GM18499 (cell line): ENCODE data around the gene JOSD2.
"Not testable (repeated sequence)": the region's sequence is repeated elsewhere in the genome, so short reads cannot be mapped to it uniquely, and the experiment has no call there.

ENCODE experiments used
- ATAC-seq: cut with Tn5 transposase; IDR thresholded peaks from one replicate; pipeline ENCODE4 v1.9.1; 2021; ENCODE audit warnings: moderate number of reproducible peaks; ENCODE audit not compliant: insufficient read depth, unreplicated experiment

Gene JOSD2

DNA sequence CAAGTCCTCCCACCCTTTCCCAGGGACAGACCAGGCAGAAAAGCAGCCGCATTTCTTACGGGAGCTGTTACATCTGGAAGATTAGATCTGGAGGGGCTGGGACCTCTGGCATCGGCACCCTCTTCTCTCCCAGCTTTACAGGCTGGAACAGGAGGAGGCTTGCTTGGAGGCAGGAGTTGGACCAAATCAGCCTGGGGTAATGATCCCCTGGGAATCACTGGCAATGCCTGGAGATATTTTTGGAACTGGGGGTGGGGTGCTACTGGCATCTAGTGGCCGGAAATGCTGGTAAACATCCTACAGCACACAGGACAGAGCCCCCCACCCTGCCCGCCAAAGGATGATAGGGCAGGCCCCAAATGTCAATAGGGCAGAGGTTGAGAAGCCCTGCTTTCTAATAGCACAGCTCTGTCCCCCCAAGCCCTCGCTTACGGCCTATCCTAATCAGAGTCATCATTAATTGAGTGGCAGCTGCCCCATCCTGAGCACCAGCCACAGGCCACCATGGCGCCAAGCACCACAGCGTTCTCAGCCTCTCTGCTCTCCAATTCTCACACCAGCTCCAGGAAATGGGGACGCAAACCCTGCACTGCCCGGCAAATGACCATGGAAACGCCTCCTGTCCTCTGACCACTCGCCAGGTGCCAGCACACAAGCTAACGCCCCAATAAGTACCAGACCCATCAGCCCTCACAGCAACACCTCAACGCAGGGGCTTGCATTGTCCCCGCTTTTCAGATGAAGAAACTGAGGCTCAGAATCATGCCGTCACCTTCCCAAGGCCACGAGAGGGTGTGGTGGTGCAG, 36.6 kb upstream of the JOSD2 start:
- no peak for ATAC-seq

DNA sequence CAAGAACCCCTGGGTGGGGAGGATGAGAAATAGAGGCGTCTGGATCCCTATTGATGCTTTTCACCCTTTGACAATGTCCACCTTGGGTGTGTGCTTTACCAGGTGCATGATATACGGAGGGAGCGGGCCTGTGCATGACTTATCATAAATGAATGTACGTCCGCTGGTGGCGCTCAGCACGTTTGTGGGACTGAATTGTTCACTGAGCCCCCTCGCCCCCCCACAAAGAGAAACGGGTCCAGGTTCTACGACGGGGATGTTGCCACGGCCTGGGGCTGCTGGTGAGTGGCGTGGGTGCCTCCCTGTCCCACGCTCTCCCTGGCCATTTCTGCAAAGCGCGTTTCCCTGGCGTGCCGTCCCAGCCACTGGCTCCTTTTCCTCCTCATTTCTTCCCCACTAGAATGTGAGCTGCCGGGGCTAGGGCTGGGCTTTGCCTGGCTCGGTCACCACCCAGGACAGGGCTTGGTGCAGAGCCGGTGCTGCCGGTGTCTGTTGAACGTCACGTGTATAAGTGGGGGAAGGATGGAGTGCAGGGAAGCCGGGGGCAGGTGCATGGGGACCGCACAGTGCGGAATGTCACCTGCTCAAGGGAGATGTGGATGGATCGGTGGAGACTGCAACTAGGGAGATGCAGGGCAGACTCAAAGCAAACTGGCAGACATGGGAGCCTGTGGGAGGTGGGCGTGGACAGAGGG, 35.7 kb upstream of the JOSD2 start:
- no peak for ATAC-seq

DNA sequence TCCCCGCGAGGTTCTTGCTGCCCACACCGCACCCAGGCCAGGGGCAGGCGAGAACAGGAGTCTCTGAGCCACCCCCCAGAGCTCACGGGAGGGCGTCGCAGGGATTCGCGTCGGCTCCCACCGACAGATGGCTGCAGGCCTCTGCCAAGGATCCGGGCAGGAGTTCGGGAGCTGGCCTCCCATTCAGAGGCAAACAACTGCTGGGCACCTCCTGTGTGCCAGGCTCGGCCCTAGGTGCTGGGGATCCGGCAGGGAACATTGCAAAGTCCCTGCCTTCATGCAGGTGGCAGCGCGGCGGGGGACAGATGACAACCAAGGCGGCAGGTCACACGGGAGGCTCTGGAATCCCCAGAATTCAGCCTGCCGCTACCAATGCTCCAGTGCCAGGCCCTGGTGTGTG, 32.0 kb upstream of the JOSD2 start:
- no peak for ATAC-seq

DNA sequence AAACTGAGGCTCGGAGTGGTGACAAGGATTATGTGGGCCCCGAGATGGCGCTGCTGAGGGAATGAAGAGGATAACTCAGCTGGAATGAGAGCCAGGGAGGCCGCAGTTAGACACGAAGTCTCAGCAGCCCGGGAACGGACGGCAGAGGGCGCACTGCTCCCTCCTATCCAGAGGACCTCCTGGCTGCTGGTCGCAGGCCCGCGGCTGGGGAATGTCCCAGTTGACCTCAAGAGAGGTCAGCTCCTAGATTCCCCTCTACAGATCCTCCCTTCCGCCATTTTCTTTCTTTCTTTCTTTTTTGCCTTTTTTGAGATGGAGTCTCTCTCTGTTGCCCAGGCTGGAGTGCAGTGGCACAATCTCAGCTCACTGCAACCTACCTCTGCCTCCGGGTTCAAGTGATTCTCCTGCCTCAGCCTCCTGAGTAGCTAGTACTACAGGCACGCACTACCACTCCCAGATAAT, 26.8 kb upstream of the JOSD2 start:
- no peak for ATAC-seq

DNA sequence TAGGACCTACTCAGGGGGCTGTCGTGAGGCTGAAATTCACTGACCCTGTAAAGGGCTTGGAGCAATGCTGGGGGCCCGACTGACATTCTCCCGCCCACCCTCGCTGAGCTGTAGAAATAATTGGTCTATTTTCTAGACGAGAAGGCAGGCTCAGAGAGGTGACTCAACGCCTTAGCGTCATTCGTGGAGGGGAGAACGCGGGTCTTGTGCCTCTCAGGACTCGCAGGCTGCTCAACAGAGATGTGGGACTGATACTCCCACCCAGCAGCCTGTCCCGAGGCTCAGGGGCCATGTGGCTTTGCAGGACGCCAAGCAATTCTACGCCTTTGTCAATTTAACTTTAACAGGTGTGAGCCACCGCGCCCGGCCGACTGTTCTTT, 26.3 kb upstream of the JOSD2 start:
- no peak for ATAC-seq

DNA sequence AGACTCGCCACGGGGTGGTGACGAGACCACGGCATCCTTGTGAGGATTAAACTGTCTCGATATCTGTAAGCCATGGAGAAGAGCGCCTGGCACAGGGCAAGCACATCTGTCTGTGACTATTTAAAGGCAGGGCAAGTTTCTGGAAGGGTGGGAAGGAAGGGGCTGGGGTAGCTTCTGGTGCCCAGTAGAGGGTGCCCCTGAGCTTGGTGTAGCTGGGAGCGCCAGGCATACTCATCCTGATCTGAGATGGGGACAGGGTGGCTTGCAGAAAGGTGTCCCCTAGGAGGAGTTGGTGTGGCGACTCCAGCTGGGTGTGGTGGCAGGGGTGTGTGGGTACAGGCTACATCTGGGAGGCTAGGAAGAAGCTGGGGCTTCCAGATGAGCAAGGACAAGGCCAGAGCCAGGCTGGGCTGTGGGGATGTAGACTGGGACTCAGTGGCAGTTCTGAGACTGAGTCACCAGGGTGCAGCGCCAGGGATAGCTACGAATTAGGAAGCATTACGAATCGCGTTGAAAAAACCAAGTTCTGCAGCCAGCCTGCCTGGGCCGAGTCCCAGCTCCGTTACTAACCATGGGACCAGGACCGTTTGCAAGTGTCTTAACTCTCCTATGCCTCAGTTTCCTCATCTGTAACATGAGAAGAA, 25.8 kb upstream of the JOSD2 start:
- ATAC-seq = no peak

DNA sequence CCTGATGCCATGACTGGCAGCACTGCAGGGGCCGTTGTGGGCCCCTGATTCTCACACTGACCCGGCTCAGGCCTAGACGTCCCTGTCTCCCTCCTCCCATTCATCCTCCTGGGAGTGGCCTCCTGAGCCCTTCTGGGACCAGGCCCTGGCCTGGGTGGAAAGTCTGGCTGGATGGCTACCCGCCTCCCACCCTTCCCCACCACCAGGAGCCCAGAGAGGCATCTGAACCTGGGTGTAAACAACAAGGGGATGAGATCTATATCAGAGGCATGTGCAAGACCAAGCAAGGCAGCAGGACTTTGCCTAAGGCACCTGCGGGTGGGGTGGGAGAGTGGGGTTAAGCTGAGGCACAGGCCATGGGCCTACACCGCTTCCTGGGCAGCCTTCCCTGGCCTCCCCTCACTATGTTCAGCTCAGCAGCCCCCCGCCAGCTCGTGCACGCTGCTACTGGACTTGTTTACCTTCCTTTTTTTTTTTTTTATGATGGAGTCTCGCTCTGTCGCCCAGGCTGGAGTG, 24.7 kb upstream of the JOSD2 start:
- no peak for ATAC-seq

DNA sequence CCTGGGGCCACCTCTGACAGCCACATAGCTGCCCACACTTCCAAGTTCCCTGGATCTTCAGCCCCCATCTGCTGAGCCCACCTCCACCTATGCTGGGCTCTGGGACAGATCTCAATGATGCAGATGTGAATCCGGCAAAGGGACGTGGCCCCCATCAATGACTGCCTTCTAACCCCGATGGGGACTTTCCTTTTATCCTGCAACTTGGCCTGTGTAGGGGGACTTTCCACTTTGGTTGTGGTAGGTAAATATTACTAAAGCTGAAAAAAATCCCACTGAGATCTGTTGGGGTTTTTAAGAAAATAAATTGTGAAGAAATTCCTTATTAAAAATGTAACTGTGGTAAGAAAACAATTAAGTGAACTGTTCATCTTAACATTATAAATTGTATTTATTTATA, 23.5 kb upstream of the JOSD2 start:
- no peak for ATAC-seq

DNA sequence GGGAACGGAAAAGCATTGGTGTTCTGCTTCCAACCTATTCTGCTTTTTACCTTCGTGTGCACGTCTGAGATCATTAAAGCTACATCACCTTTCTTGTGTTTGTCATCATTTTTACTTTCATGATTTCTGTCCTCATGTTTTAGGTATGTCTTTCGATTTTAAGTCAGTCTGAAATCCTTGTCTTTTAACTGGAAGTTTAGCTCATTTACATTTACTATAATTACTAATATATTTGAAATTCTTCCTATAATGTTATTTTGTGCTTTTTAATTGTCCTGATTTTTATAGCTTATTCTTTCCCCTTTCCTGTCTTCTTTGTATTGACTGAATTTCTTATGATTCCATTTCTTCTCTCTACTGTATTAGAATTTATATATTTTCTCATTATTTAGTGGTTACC, 22.0 kb upstream of the JOSD2 start:
- no peak for ATAC-seq

DNA sequence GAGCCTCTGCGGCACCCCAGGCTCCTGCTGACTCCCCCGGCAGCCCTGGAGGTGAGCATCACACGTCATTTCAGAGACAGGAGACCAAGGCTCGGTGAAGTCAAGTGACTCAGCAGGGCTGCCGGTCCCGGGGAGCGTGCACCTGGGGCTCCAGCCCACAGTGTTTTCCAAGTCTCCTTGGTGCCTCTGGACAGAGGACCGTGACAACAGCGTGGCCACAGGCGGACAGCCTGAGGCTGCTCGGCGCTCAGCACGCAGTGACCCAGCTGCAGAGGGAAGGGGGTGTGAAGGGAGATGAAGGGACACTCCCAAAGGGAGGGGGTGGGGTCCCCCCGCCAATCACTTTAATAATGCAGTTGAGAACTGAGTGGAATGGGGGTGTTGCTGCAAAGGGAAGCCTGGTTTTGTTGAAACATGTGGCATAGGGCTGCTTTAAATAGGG, 20.2 kb upstream of the JOSD2 start:
- ATAC-seq = no peak

DNA sequence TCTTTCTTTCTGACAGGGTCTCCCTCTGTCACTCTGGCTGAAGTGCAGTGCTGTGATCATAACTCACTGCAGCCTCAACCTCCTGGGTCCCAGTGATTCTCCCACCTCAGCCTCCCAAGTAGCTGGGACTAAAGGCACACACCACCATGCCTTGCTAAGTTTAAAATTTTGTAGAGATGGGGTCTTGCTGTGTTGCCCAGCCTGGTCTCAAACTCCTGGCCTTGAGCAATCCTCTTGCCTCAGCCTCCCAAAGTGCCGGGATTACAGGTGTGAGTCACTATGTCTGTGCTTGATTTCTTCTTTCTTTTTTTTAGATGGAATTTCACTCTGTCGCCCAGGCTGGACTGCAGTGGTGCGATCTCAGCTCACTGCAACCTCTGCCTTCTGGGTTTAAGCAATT, 17.1 kb upstream of the JOSD2 start:
- not testable (repeated sequence) for ATAC-seq

DNA sequence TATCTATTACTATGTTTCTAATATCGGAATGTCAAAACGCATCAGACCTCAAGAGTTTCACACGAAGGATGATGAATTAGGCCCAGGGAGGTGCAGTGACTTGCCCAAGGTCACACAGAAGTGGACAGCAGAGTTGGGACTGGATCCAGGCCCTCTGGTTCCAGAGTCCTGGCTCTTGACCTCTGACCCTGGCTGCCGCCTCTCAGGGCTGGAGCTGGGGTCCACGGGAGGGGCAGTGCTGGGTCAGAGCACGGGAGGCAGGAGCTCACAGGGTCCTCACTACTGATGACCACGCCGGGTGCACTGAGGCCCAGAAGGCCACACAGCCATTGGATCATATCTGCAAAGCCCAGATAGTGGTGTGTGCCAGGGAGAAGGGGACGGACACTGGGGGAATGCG, 11.9 kb upstream of the JOSD2 start:
- ATAC-seq = no peak

DNA sequence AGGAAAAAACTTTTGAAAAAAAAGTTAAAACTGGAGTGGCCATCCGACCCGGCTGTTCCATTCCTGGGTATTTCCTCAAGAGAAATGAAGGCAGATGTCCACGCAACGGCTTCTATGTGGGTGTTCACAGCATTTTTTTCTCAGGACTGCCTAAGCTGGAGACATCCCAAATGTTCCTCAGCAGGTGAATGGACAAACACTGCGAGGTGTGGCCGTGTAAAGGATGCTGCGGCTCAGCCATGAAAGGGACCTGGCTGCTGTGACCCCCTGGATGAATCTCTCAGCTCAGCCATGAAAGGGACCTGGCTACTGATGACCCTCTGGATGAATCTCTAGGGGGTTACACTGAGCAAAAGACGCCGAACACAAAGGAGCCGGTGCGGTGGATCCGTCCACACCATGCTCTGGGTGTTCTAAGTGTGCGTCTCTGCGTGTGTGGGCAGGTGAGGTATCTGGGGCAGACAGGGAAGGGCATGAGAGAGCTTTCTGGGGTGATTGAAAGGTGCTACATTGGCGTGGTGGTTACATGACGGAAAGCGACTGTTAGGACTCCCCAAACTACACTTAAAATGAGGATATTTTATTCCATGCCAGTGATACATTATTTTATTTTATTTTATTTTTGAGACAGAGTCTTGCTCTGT, 10.0 kb upstream of the JOSD2 start:
- ATAC-seq = no peak

DNA sequence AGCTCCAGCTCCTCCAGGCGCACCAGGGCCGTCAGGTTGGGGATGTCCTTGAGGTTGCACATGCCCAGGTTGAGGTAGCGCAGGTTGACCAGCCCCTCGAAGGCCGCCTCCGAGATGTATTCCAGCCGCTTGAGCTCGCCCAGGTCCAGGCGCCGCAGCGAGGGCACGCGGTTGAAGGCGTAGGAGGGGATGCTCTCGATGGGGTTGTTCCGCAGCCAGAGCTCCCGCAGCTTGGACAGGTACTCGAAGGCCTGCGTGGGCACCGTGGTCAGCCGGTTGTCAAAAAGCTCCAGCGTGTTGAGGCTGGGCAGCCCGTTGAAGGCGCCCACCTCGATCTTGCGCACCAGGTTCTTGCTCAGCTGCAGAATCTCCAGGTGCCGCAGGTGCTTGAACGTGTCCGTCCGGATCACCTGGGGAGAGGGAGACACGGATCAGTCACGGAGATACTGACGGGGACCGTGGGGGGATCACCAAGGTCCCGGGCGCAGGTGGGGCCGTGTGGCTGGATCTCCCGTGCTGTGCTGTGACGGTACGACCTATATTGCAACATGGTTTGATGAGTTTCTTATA, 8.1 kb upstream of the JOSD2 start:
- ATAC-seq = no peak

DNA sequence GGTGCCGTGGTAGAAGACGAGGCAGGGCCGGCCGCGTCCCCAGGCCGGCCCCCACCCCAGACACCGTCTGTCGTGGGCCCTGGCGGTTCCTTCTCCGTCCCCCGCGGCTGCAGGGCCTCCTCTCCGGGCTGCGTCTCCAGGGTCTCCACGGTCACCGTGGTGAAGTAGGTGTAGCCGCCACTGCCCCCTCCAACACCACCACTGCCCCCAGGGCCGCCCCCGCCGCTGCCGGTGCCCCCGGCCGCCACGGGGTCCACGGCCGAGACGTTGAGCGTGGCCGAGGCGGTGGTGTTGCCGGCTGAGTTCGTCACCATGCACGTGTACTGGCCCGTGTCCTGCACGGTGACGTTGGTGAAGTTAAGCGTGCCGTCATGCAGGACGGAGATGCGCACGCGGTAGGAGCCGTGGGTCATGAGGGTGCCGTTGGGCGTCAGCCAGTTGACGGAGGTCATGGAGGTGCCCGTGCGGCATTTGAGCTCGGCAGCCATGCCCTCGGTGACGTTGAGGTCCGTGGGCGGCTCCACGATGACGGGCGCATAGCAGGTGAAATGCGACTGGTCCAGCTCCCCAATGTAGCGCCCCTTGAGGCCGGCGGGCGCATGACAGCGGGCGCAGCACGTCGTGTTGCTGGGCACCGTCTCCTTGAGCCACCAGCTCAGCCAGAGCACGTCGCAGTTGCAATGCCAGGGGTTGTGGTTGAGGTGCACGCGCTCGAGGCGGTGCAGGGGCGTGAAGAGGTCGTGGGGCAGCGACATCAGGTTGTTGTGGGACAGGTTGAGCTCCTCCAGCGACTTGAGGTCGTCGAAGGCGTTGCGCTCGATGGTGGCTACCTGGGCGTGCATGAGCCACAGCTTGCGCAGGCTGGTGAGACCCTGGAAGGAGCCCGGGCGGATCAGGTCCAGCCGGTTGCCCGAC, 7.4 kb upstream of the JOSD2 start:
- ATAC-seq = no peak

DNA sequence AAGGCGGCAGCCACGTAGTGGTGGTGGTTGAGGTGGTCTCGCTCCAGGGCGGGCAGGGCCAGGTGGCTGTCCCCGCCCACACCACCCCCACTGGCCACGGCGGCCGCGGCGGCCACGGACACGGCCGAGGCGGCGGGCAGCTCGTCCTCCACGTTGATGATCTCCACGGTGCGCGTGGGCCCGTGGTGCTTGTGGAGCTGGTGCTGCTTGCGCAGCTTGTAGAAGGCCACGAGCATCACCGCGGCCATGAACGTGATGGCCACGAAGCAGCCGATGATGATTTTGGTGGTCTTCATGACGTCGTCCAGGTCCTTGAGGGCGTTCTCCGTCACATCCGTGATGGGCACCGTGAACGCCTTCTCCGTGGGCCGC, 6.7 kb upstream of the JOSD2 start:
- ATAC-seq = no peak

DNA sequence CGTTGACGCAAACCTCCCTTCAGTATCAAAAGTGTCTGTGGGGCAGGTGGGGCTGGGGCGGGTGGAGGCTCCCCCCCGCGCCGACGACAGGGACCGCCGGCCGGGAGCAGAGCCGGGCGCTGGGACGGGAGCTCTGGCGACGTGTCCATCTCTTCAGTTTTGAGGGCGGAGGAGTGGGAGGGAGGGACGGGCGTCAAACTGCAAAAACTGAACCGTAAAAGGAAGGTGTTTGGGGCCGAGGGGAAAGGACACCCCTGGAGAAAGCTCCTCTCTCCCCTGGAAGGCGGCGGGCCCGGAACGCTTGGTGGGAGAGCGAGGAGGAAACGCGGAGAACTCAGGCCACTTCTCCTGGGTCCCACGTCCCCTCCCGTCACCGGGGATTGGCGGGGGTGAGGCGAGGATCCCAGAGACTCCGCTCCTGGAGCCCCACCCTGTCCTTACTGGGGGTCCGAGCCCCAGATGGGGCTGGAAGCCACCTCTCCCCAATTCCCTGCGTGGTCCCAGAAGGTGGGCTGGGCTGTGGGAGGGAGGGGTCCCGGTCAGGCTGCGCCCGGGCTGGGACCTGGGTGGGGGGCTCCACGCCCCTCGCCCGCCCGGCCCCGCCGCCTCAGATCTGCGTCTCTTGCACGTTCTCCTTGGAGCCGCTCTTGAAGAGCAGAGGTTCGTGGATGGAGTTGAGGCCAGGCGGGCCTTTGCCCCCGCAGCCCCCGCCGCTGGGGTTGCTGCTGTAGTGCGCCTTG, 6.1 kb upstream of the JOSD2 start:
- ATAC-seq = no peak

DNA sequence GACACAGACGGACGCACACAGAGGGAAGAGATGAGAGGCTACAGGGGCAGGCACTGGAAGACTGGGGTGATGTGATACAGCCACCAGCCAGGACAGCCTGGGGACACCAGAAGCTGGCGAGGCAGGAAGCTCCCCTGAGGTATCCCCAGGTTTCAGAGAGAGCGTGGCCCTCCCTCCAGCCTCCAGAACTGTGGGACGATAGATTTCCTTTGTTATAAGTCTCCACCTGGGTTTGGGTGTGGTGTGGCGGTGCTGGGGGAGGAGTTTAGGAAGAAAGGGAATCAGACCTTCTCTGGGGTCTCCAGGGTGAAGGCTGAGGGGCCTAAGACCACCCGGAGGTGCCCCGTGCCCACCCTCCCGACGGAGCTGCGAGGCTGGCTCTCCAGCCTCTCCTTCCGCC, 5.5 kb upstream of the JOSD2 start:
- no peak for ATAC-seq

DNA sequence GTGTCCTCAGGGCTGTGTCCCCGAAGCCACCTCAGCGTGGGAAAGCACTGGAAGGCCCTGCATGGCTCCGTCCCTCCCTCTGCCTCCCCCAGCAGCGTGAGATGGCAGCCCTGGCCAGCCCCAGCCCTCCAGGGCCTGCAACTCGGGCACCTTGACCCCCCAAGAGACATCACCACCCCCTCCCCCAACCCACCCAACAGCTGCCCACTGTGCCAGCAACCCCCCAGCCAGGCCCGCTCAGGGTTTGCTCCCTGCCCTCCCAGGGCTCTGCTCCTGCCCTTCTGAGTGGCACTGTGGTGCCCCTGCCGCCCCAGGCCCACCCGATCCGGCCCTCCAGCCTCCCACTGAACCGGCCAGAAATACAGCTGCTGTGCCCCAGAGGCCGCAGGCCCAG, 4.2 kb upstream of the JOSD2 start:
- no peak for ATAC-seq
